ENCODE measurements around the gene TTLL1. TPM values are rescaled to one million over a fixed set of nuclear protein-coding genes. Genes with fewer than 3 reads are reported as not detected.

TTLL1 gene
- total and polyA plus RNA-seq, 2 experiments from 2014 or later = 5.5 to 6.8 TPM

GRCh38 chr22:43080616-43081015, 8.6 kb downstream of the TTLL1 start:
- no peaks in the 10 kb centered on the region for H3K9me2 ChIP-seq (ENCODE audit: insufficient read depth)
- H2AFZ ChIP-seq = no peak overlapping the region
- H3K27me3 Mint-ChIP-seq (ENCODE audit: insufficient read depth, low read depth, poor library complexity) = peaks cover 8% of the 10 kb centered on the region
- no peaks in the 10 kb centered on the region for H3K27me3 ChIP-seq (ENCODE audit: insufficient read depth)
- no peak overlapping the region for H3K27ac Mint-ChIP-seq
- ATAC-seq (no peak), DNase-seq (ENCODE audit: low spot score) (no peak)
- H3K79me2 ChIP-seq (replicated peaks; ENCODE audit: insufficient read depth) = no peaks in the 10 kb centered on the region
- no peaks in the 10 kb centered on the region for H3F3A ChIP-seq (replicated peaks; ENCODE audit: low read depth)
- TF ChIP-seq ZNF462 (CRISPR knock-in tag; IDR thresholded peaks at IDR 0.05) = no peak
- no peak for TF ChIP-seq EZH2phosphoT487 (IDR thresholded peaks at IDR 0.05; ENCODE audit: unreplicated experiment)
- no peak for TF ChIP-seq REST (IDR thresholded peaks at IDR 0.05; ENCODE audit: unreplicated experiment)
- no peak for TF ChIP-seq ETS1 (IDR thresholded peaks at IDR 0.05)
- TF ChIP-seq ZNF331 (CRISPR knock-in tag; IDR thresholded peaks at IDR 0.05; ENCODE audit: low read depth) = no peak
- TF ChIP-seq NANOG (IDR thresholded peaks at IDR 0.05; ENCODE audit: borderline replicate concordance) = no peak
- no peak for TF ChIP-seq ZNF114 (CRISPR knock-in tag; IDR thresholded peaks at IDR 0.05)
- no peak for TF ChIP-seq CTCF (conservative IDR thresholded peaks at IDR 0.05; ENCODE audit: low read depth in 2 of 2)
- TF ChIP-seq CREB1 (CRISPR knock-in tag; IDR thresholded peaks at IDR 0.05; ENCODE audit: low read depth) = no peak
- TF ChIP-seq JUNB (IDR thresholded peaks at IDR 0.05; ENCODE audit: unreplicated experiment) = no peak
- TF ChIP-seq STAT1 (IDR thresholded peaks at IDR 0.05; ENCODE audit: unreplicated experiment) = no peak
- no peak for TF ChIP-seq EZH2 (IDR thresholded peaks at IDR 0.05; ENCODE audit: low read depth, unreplicated experiment)
- TF ChIP-seq POLR2AphosphoS5 (IDR thresholded peaks at IDR 0.05; ENCODE audit: low read depth) = no peak
- H3K27ac ChIP-seq (ENCODE audit: low read depth) = no peak overlapping the region
- no peak overlapping the region for H3K4me3 ChIP-seq
- no peaks in the 10 kb centered on the region for H3K4me1 ChIP-seq (ENCODE audit: insufficient read depth)
- H4K20me1 ChIP-seq (replicated peaks; ENCODE audit: insufficient read depth) = no peaks in the 10 kb centered on the region
- H3K9me3 Mint-ChIP-seq = no peaks in the 10 kb centered on the region; the same call in 2 of the 3 replicates
- no peak overlapping the region for H3K4me2 ChIP-seq
- no peak overlapping the region for H3K4me3 Mint-ChIP-seq
- no peaks in the 10 kb centered on the region for H3K4me1 Mint-ChIP-seq
- H3K36me3 Mint-ChIP-seq (ENCODE audit: low read depth) = peaks cover 4% of the 10 kb centered on the region; the same call in 1 of the 3 replicates
- H3K36me3 ChIP-seq (ENCODE audit: insufficient read depth) = no peaks in the 10 kb centered on the region

All from GM23338 (cell line).